GM21526 (cell line): Measurements from ENCODE around the gene TENM4.

Experiments used
- ATAC-seq: cut with Tn5 transposase; IDR thresholded peaks from one replicate; pipeline ENCODE4 v1.9.1; 2021; ENCODE audit warnings: moderate library complexity; ENCODE audit not compliant: unreplicated experiment, low FRiP score

Gene TENM4

GRCh38 chr11:79453617-79454016, 12.8 kb upstream of the TENM4 start:
- ATAC-seq: no peak

DNA sequence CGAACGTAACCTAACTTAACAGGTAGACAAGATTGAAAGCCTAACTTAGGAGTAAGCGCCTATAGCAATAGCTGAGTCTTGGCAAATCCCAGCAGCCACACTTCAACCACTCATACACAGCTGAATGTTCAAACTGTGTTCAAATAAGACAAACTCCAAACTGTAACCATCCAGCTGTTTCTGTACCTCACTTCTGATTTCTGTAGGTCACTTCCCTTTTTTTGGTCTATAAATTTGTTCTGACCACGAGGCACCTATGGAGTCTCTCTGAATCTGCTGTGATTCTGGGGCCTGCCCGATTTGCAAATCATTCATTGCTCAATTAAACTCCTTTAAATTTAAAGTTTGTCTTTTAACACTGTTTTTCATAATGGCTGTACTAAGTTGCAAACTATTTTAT, 8.2 kb upstream of the TENM4 start:
- ATAC-seq: no peak

- no peak for ATAC-seq
These were observed 6.4 kb upstream of the TENM4 start for GRCh38 chr11:79447038-79447786.

DNA sequence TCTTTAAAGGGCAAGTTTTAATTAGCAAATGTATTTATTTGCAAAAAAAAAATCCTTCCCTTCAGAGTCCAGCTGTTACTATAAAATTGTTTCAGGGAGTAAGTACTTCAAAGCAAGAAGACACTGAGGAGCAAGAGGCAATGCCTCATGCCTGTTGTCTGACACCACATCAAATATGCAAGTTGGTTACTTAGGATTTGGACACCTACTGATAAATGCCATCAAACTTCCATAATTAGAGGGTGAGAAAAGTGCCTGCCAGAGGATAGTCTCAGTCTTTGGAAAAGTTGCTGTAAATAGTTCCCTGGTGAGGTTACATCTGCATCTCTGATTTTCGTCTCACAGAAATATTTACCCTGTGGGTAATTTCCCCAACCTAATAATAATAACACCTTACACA, 4.1 kb upstream of the TENM4 start:
- ATAC-seq: no peak

- ATAC-seq: no peak
These were observed 638 bp upstream of the TENM4 start for GRCh38 chr11:79441461-79441875.

DNA sequence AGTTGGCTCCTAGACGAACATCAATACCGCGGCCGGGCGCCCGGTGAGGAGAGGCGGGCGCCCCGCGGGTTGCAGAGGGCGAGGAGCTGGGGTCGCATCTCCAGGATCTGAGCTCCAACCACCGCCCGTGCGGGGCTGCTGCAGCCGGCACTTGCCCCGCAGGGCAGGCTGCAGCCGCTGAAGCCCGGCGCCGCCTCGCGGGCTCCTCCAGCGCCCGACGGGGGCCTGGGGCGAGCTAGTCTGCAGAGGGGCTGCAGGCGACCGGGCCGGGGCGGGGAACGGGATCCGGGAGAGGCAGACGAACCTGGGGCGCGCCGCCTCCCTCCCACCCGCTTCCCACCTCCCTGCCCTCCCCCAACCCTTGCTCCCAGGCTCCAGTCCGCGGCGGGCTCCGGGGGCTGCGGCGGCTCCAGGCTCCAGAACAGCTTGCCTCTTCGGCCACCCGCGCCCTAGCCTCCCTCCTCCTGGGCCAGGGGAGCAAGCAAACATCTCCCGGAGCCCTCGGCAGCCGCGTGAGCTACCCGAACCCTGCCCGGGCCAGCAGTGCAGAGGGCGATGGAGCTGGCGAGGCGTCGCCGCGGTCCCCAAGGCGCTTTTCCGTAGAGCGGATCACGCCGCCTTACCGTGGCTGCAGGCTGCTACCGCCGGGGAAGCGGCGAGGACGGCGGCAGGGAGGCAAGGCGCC, 802 bp downstream of the TENM4 start:
- ATAC-seq: no peak

- ATAC-seq: no peak
These were observed 1.4 kb downstream of the TENM4 start for GRCh38 chr11:79439410-79439885.

GRCh38 chr11:79438631-79439409, 2.0 kb downstream of the TENM4 start:
- no peak for ATAC-seq

- no peak for ATAC-seq
These were observed 2.7 kb downstream of the TENM4 start for GRCh38 chr11:79437981-79438630.

DNA sequence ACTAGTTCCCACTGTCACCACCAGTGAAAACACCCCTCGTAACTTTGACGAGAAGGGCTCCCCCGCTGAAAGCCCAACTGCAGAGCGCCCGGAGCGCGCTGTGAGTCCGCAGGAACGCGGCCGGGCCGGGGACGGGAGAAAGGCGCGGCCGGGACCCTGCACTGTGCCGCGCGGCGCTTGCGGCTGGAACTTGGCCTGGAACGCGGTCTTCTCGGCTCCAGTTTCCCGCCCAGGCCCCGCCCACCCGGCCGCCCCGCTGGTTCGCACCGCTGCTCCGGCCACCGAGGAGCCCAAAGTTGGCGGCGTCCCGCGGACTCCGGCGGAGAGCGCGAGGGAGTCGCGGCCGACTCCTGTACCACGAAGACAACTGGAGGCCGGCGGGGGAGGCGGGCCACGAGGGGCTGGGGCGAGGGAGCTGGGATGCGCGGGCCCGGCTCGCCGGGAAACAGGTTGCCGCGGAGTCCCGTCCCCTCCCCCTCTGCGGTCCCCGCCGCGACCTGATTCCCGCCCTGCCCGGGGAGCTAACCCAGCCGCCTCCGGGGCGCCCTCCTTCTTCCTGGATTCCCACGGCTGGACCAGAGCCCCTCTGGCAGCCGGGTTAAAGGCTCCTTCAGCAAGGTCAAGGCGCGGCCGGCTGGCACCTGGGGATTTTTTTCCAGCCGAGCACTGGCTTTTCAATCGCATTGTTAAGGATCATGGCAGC, 3.4 kb downstream of the TENM4 start:
- no peak for ATAC-seq

GRCh38 chr11:79436919-79437277, 3.9 kb downstream of the TENM4 start:
- no peak for ATAC-seq

DNA sequence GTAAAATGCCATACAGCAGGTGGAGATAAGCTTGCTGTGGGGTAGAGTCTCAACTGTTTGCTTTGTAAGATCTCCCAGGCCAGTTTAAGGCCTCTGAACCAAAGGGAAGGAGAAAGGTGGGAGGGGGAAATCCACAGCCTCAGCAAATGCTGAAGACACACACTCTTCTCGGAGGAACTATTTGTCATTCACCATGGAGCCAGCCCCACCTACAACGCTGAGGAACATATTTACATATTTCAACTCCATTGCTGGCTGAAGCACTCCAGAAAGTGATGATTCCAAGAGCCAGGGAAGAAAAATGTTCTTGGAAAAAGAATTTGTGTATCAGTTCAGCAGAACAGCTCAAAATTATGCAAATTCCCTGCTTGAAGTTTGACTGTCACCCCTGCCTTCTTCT, 6.5 kb downstream of the TENM4 start:
- ATAC-seq: no peak

GRCh38 chr11:79432138-79432537, 8.7 kb downstream of the TENM4 start:
- no peak for ATAC-seq

GRCh38 chr11:79431535-79431934, 9.3 kb downstream of the TENM4 start:
- no peak for ATAC-seq

GRCh38 chr11:79430280-79430679, 10.6 kb downstream of the TENM4 start:
- no peak for ATAC-seq

- no peak for ATAC-seq
These were observed 12.4 kb downstream of the TENM4 start for GRCh38 chr11:79428406-79428805.

GRCh38 chr11:79427611-79428327, 13.1 kb downstream of the TENM4 start:
- no peak for ATAC-seq

- no peak for ATAC-seq
These were observed 13.7 kb downstream of the TENM4 start for GRCh38 chr11:79427126-79427525.

- ATAC-seq: no peak
These were observed 15.4 kb downstream of the TENM4 start for GRCh38 chr11:79425463-79425862.

DNA sequence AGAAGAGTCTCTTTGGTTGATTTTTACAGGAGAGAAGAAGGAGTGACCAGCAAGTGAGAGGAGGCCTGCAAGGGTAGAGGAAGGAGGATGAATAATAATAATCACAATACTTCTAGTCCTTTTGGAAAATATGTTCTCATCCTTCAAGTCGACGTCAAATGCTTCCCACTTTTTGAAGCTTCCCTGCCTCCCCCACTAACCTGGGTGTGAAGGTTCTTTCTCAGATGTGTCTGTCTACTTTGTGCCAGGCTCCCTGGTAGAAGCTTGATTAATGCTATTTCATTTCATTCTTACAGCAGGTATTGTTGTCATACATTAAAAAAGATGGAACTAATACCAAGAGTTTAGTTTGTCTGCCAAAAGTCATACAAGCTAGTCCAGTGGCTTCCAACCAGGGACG, 17.1 kb downstream of the TENM4 start:
- ATAC-seq: no peak
